Smooth muscle cell (in vitro differentiated cells): ENCODE measurements around the gene FCSK. TPM values are rescaled to one million over a fixed set of nuclear protein-coding genes. Genes with fewer than 3 reads are reported as not detected.

Source experiments
- DNase-seq: peaks from one replicate; lab custom pipeline; 2025; ENCODE audit not compliant: unreplicated experiment; lab: John Stamatoyannopoulos, UW
- H2AFZ ChIP-seq: fragments of 200-600 bp; sonication (generic); 2 replicates; pipeline ENCODE4 v1.6.0; 2016; ENCODE audit warnings: antibody characterized with exemption, low read depth, mild to moderate bottlenecking
- H3F3A ChIP-seq: fragments of 200-600 bp; sonication (generic); 2 replicates; pipeline ENCODE4 v1.6.0; 2017; ENCODE audit warnings: antibody characterized with exemption, low read depth
- H3K27ac ChIP-seq: fragments of 200-600 bp; sonication (generic); 2 replicates; pipeline ENCODE4 v1.5.1; 2016; ENCODE audit warnings: low read depth, mild to moderate bottlenecking
- H3K27me3 ChIP-seq: fragments of 200-600 bp; sonication (generic); 2 replicates; pipeline ENCODE4 v1.6.1; 2016; ENCODE audit warnings: low read depth, mild to moderate bottlenecking
- H3K36me3 ChIP-seq: fragments of 200-600 bp; sonication (generic); 2 replicates; pipeline ENCODE4 v1.5.1; 2016; ENCODE audit warnings: low read depth
- H3K4me1 ChIP-seq: fragments of 200-600 bp; sonication (generic); 2 replicates; pipeline ENCODE4 v1.5.1; 2016; ENCODE audit warnings: low read depth
- H3K4me2 ChIP-seq: fragments of 200-600 bp; sonication (generic); 2 replicates; pipeline ENCODE4 v1.6.0; 2016; ENCODE audit warnings: mild to moderate bottlenecking
- H3K4me3 ChIP-seq: fragments of 200-600 bp; sonication (generic); 2 replicates; pipeline ENCODE4 v1.5.1; 2016; ENCODE audit warnings: mild to moderate bottlenecking
- H3K79me2 ChIP-seq: fragments of 200-600 bp; sonication (generic); 2 replicates; pipeline ENCODE4 v1.6.0; 2016; ENCODE audit warnings: low read depth, mild to moderate bottlenecking
- H3K9ac ChIP-seq: fragments of 200-600 bp; sonication (generic); 2 replicates; pipeline ENCODE4 v1.6.0; 2016; ENCODE audit warnings: low read depth
- H3K9me3 ChIP-seq: fragments of 200-600 bp; sonication (generic); replicated peaks from 2 replicates; pipeline ENCODE4 v1.5.1; 2016; ENCODE audit warnings: low read depth
- H4K20me1 ChIP-seq: fragments of 200-600 bp; sonication (generic); 2 replicates; pipeline ENCODE4 v1.6.0; 2016; ENCODE audit warnings: low read depth
- WGBS: methylation state at CpG from one replicate; pipeline ENCODE4 v1.1.7; 2016; ENCODE audit warnings: low lambda C conversion rate; 5-methylcytosine and 5-hydroxymethylcytosine counted together
- polyA plus RNA-seq: library from polyadenylated mRNA; unstranded; fragments of >200 nt; fragmentation: Nextera tagmentation; extraction: Ambion mirVana; gene quantifications from 2 replicates; pipeline ENCODE4 v1.2.1, GENCODE V29; 2016
- total RNA-seq: library from RNA; depleted of rRNA; stranded (reverse); fragments of >200 nt; gene quantifications from 2 replicates; pipeline ENCODE4 v1.2.3, GENCODE V29; 2014
- TF ChIP-seq, protein P1 (sequence below): fragments of 200-600 bp; sonication (generic); IDR thresholded peaks from 2 replicates; pipeline ENCODE4 v1.5.1; 2017; ENCODE audit warnings: borderline replicate concordance, mild to moderate bottlenecking, antibody characterized with exemption; ENCODE audit not compliant: insufficient read depth, poor library complexity, severe bottlenecking

Gene FCSK
- total and polyA plus RNA-seq, 2 experiments from 2014 or later: 4.8 to 16.5 TPM

DNA sequence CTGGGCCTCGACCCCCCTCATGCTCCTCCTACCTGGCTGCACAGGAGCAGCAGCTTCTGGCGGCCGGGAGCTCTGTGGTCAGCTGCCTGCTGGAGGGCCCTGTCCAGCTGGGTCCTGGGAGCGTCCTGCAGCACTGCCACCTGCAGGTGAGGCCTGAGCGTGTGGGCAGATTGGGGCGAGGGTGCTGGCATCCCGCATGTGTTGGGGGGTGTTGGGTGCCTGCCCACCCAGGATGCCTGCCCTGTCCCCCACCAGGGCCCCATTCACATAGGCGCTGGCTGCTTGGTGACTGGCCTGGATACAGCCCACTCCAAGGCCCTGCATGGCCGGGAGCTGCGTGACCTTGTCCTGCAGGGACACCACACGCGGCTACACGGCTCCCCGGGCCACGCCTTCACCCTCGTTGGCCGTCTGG, 16.5 kb downstream of the FCSK start:
- Histone ChIP-seq H3K4me1 (no peaks in the 10 kb centered on the region), H2AFZ (no peak overlapping the region), H3K36me3 (no peaks in the 10 kb centered on the region), H3K4me3 (no peak overlapping the region), H4K20me1 (no peaks in the 10 kb centered on the region), H3K9me3 (no peaks in the 10 kb centered on the region), H3K9ac (no peak overlapping the region), H3K27me3 (no peaks in the 10 kb centered on the region), H3K4me2 (no peak overlapping the region), H3K27ac (no peak overlapping the region), H3F3A (no peaks in the 10 kb centered on the region), H3K79me2 (no peaks in the 10 kb centered on the region)
- TF ChIP-seq, protein P1, sequence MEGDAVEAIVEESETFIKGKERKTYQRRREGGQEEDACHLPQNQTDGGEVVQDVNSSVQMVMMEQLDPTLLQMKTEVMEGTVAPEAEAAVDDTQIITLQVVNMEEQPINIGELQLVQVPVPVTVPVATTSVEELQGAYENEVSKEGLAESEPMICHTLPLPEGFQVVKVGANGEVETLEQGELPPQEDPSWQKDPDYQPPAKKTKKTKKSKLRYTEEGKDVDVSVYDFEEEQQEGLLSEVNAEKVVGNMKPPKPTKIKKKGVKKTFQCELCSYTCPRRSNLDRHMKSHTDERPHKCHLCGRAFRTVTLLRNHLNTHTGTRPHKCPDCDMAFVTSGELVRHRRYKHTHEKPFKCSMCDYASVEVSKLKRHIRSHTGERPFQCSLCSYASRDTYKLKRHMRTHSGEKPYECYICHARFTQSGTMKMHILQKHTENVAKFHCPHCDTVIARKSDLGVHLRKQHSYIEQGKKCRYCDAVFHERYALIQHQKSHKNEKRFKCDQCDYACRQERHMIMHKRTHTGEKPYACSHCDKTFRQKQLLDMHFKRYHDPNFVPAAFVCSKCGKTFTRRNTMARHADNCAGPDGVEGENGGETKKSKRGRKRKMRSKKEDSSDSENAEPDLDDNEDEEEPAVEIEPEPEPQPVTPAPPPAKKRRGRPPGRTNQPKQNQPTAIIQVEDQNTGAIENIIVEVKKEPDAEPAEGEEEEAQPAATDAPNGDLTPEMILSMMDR: peak; percentile 24
- WGBS: 88% methylated on average over 17 of the region's 17 CpGs
- DNase-seq: no peak

DNA sequence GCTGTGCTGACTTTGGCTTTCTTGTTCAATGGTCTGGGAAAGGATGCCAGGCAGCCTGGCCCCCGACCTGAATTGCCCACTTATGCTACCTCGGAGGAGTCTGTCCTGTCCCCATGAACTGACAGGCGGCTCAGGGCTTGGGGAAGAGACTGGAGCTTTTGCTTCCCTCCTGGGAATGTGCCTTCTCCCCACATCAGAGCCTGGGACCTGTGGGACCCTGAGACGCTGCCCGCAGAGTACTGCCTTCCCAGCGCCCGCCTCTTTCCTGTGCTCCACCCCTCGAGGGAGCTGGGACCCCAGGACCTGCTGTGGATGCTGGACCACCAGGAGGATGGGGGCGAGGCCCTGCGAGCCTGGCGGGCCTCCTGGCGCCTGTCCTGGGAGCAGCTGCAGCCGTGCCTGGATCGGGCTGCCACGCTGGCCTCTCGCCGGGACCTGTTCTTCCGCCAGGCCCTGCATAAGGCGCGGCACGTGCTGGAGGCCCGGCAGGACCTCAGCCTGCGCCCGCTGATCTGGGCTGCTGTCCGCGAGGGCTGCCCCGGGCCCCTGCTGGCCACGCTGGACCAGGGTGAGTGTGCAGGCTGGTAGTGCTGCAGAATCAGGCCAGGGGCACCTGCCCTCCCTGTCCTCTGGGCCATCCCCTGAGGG, 18.5 kb downstream of the FCSK start:
- H3K4me2 ChIP-seq: no peak overlapping the region
- TF ChIP-seq, protein P1: no peak
- H3F3A ChIP-seq: peaks cover 5% of the 10 kb centered on the region
- no peaks in the 10 kb centered on the region for H3K36me3 ChIP-seq
- no peaks in the 10 kb centered on the region for H3K4me1 ChIP-seq
- no peaks in the 10 kb centered on the region for H3K79me2 ChIP-seq
- H4K20me1 ChIP-seq: no peaks in the 10 kb centered on the region
- no peak overlapping the region for H2AFZ ChIP-seq
- no peak overlapping the region for H3K4me3 ChIP-seq
- 93% methylated on average over 28 of the region's 28 CpGs for whole genome bisulfite sequencing
- no peaks in the 10 kb centered on the region for H3K9me3 ChIP-seq
- no peak overlapping the region for H3K27ac ChIP-seq
- H3K27me3 ChIP-seq: no peaks in the 10 kb centered on the region
- DNase-seq: no peak
- H3K9ac ChIP-seq: no peak overlapping the region

DNA sequence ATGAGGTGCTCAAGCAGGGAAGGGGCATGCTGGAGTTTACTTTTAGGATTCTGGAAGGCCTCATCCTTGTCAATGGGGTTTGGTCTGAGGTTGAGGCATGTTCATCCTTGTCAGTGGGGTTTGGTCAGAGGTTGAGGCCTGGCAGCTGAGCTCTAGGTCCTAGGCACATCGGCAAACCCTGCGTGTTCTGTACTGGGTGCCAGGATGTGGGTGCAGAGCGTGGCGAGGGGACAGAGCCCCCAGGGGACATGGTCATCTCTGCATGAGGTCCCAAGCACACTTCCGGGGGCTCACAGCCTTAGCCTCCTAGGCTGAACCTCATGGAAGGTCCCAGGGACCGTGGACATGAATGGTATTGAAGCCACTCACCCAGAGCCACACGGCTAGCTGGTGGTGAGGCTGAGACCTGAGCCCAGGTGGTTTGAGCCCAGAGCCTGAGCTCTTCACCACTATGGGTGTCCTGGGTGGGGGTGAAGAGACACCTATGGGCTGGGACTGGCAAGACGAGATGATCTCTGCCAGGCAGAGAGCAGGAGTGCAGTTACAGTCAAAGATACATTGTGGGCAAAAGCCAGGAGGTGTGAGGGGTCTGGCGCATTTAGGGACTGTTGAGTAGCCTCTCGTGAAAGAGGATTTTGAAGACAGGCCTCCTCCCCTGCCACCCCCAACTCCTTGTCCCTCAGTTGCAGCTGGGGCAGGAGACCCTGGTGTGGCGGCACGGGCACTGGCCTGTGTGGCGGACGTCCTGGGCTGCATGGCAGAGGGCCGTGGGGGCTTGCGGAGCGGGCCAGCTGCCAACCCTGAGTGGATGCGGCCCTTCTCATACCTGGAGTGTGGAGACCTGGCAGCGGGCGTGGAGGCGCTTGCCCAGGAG, 19.3 kb downstream of the FCSK start:
- H3K36me3 ChIP-seq: no peaks in the 10 kb centered on the region
- H3F3A ChIP-seq: peaks cover 5% of the 10 kb centered on the region
- H3K4me1 ChIP-seq: no peaks in the 10 kb centered on the region
- H3K4me3 ChIP-seq: no peak overlapping the region
- no peaks in the 10 kb centered on the region for H3K79me2 ChIP-seq
- no peak overlapping the region for H2AFZ ChIP-seq
- H3K9me3 ChIP-seq: no peaks in the 10 kb centered on the region
- H4K20me1 ChIP-seq: no peaks in the 10 kb centered on the region
- no peaks in the 10 kb centered on the region for H3K27me3 ChIP-seq
- no peak for DNase-seq
- no peak overlapping the region for H3K27ac ChIP-seq
- no peak overlapping the region for H3K9ac ChIP-seq
- 95% methylated on average over 21 of the region's 21 CpGs for WGBS
- TF ChIP-seq, protein P1: no peak
- no peak overlapping the region for H3K4me2 ChIP-seq
